NCI-H748 (cell line): Measurements from ENCODE around the gene CC2D2A.

ENCODE experiments used
- DNase-seq: peaks from one replicate; lab custom pipeline; 2025; ENCODE audit not compliant: unreplicated experiment; lab: John Stamatoyannopoulos, UW

CC2D2A gene

GRCh38 chr4:15636818-15637217 is 167.1 kb downstream of the CC2D2A start:
- DNase-seq: peak; percentile 17

DNA sequence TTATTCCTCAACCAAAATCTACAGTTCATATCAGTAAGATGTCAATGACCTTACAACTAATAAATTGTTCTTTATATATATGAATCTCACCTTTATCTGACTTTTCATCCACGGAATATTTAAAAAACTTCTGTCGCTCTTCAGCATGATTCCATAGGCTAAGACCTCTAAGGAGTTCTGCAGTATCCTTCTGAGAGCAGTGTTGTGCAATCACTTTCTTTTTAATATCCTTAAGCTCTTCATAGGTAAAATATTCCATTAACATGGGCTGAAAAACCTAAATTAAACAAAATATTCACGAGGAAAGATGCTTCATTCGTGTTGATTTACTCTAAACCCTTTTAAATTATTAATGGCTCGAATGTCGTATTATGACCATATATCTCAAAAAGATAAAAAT is 168.7 kb downstream of the CC2D2A start:
- no peak for DNase-seq

DNA sequence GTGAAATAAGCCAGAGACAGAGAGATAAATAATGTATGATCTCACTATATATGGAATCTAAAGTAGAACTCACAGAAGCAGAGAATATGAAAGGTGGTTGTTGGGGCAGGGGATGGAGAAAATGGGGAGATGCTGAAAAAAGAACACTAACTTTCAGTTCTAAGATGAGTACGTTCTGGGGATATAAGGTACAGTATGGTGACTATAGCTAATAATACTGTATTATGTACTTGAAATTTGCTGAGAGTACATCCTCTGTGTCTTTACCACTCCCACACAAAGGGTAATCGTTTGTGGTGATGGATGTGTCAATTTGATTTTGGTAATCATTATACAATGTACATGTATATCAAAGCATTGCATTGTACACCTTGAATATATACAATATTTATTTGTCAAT is 178.9 kb downstream of the CC2D2A start:
- DNase-seq: peak; percentile 0

GRCh38 chr4:15649914-15650545 is 180.3 kb downstream of the CC2D2A start:
- peak; percentile 75 for DNase-seq
